ACC112 (cell line): ENCODE measurements around the gene FRMD5.

ENCODE experiments used
- H2AFZ ChIP-seq: fragments of 200-600 bp; sonication (generic); one replicate; pipeline ENCODE4 v1.6.0; 2017; ENCODE audit warnings: antibody characterized with exemption, low read length; ENCODE audit not compliant: unreplicated experiment
- H3K27ac ChIP-seq: fragments of 200-600 bp; sonication (generic); 2 replicates; pipeline ENCODE4 v1.5.1; 2014; ENCODE audit warnings: low read depth, mild to moderate bottlenecking, antibody characterized with exemption, low read length, moderate library complexity
- H3K27me3 ChIP-seq: fragments of 200-600 bp; sonication (generic); 2 replicates; pipeline ENCODE4 v1.6.1; 2014; ENCODE audit warnings: mild to moderate bottlenecking, antibody characterized with exemption, low read length, moderate library complexity, mixed read lengths; ENCODE audit not compliant: insufficient read depth
- H3K36me3 ChIP-seq: fragments of 200-600 bp; sonication (generic); 2 replicates; pipeline ENCODE4 v1.6.1; 2016; ENCODE audit warnings: mild to moderate bottlenecking, antibody characterized with exemption, low read length, moderate library complexity, mixed read lengths; ENCODE audit not compliant: insufficient read depth
- H3K4me1 ChIP-seq: fragments of 200-600 bp; sonication (generic); one replicate; pipeline ENCODE4 v1.6.1; 2016; ENCODE audit warnings: low read length, mixed read lengths; ENCODE audit not compliant: insufficient read depth, unreplicated experiment, control insufficient read depth
- H3K4me3 ChIP-seq: fragments of 200-600 bp; sonication (generic); 2 replicates; pipeline ENCODE4 v1.5.1; 2014; ENCODE audit warnings: mild to moderate bottlenecking, low read depth, low read length
- H3K79me2 ChIP-seq: fragments of 200-600 bp; sonication (generic); one replicate; pipeline ENCODE4 v1.6.0; 2016; ENCODE audit warnings: low read length; ENCODE audit not compliant: control insufficient read depth, unreplicated experiment, insufficient read depth

The FRMD5 gene

GRCh38 chr15:43883571-43883970 is 311.5 kb downstream of the FRMD5 start:
- H3K4me1 ChIP-seq = no peaks in the 10 kb centered on the region
- no peak overlapping the region for H2AFZ ChIP-seq
- H3K4me3 ChIP-seq = no peak overlapping the region
- H3K27me3 ChIP-seq = no peaks in the 10 kb centered on the region
- H3K36me3 ChIP-seq = peaks cover 2% of the 10 kb centered on the region; the same call in 1 of the 2 replicates
- no peak overlapping the region for H3K27ac ChIP-seq
- H3K79me2 ChIP-seq = no peaks in the 10 kb centered on the region

DNA sequence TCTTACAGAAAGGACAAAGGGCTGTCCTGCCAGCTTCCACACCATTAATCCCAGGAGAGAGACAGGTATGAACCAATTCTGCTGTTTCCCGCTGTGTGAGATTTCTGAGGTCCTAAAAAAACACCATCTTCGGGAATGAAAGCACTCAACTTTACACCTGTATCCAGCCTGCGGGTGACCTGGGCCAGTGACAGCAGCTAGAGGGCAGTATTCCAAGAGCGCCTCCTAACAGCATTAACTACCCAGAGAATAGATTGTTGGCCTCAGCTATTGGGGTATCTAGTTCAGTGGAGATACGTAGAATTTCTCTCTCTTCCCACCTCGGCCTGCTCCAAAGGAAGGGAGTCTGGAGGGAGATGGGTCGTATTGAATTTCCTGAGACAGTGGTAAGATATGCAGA is 313.1 kb downstream of the FRMD5 start:
- no peaks in the 10 kb centered on the region for H3K79me2 ChIP-seq
- H3K4me1 ChIP-seq = no peaks in the 10 kb centered on the region
- H3K36me3 ChIP-seq = peaks cover 2% of the 10 kb centered on the region; the same call in 1 of the 2 replicates
- no peak overlapping the region for H2AFZ ChIP-seq
- no peaks in the 10 kb centered on the region for H3K27me3 ChIP-seq
- no peak overlapping the region for H3K27ac ChIP-seq
- no peak overlapping the region for H3K4me3 ChIP-seq

GRCh38 chr15:43881245-43881644 is 313.8 kb downstream of the FRMD5 start:
- H3K4me1 ChIP-seq = no peaks in the 10 kb centered on the region
- no peaks in the 10 kb centered on the region for H3K79me2 ChIP-seq
- no peak overlapping the region for H3K27ac ChIP-seq
- H3K36me3 ChIP-seq = peaks cover 2% of the 10 kb centered on the region; the same call in 1 of the 2 replicates
- no peak overlapping the region for H2AFZ ChIP-seq
- H3K27me3 ChIP-seq = no peaks in the 10 kb centered on the region
- no peak overlapping the region for H3K4me3 ChIP-seq

GRCh38 chr15:43880406-43881194 is 314.5 kb downstream of the FRMD5 start:
- H2AFZ ChIP-seq = no peak overlapping the region
- H3K27me3 ChIP-seq = no peaks in the 10 kb centered on the region
- peaks cover 2% of the 10 kb centered on the region; the same call in 1 of the 2 replicates for H3K36me3 ChIP-seq
- no peak overlapping the region for H3K27ac ChIP-seq
- no peaks in the 10 kb centered on the region for H3K79me2 ChIP-seq
- no peak overlapping the region for H3K4me3 ChIP-seq
- H3K4me1 ChIP-seq = no peaks in the 10 kb centered on the region

- Histone ChIP-seq H2AFZ (no peak overlapping the region), H3K4me1 (no peaks in the 10 kb centered on the region), H3K4me3 (no peak overlapping the region), H3K27me3 (no peaks in the 10 kb centered on the region), H3K27ac (no peak overlapping the region), H3K79me2 (no peaks in the 10 kb centered on the region), H3K36me3 (peaks cover 2% of the 10 kb centered on the region; the same call in 1 of the 2 replicates)
These were observed 315.4 kb downstream of the FRMD5 start for GRCh38 chr15:43879386-43880355.

DNA sequence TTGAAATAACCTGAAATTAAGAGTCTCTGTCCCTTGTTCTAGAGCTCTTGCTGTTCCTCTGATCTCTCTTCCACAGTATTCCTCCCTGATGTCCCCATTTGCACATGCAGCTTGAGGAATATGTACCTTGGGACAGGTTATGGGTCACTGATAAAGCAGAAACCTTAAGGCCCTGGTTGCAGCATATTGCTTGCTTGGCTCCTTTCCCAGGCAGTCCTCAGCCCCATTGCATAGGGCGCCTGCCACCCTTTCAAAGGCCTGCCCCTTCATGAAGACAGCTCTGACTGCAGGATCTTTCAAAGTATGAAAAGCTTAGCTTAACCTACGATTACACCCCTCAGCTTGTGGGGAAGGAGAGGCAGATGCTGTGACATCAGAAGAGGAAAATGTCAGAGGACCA is 316.6 kb downstream of the FRMD5 start:
- no peak overlapping the region for H3K27ac ChIP-seq
- no peak overlapping the region for H3K4me3 ChIP-seq
- peaks cover 2% of the 10 kb centered on the region; the same call in 1 of the 2 replicates for H3K36me3 ChIP-seq
- no peaks in the 10 kb centered on the region for H3K4me1 ChIP-seq
- H2AFZ ChIP-seq = no peak overlapping the region
- H3K27me3 ChIP-seq = no peaks in the 10 kb centered on the region
- no peaks in the 10 kb centered on the region for H3K79me2 ChIP-seq

DNA sequence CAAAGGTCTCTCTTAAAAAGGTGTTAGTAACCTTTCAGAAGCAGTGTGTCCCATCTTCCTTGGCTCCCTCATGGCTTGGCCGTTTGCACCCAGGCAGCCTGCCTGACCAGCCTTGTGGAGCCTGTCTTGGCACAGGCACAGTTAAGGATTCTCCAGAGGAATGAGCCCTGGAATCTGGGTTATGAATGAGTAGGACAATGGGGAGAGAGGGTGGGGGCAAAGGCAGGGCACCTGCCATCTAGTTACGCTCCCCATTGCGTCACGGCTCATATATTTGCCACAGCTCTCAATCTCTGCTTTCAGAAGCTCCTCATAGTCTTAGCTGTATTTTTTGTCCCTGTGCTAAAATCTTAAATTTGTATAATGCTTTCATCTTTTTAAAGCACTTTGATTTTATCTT is 317.7 kb downstream of the FRMD5 start:
- peaks cover 2% of the 10 kb centered on the region; the same call in 1 of the 2 replicates for H3K36me3 ChIP-seq

DNA sequence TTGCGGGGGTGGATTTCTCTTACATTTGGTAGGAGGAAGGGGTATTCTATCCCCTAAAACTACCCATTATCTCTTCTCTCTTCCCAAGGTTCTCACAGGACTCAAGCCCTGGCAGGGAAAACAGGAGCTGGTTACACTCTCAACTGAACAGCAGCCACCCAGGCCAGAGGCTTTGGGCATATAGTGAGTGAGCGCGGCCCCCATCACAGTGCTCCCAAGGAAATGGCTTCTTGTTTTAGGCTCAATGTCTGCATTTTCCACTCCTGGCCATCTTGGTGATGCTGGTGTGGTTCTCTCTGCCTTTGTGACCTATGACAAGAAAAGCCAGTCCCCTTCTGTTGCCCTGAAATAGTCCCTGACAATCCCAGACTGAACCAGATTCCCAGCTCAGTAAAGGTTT is 318.2 kb downstream of the FRMD5 start:
- H3K4me3 ChIP-seq = no peak overlapping the region
- peaks cover 3% of the 10 kb centered on the region; the same call in 1 of the 2 replicates for H3K36me3 ChIP-seq
- H3K27ac ChIP-seq = no peak overlapping the region
- no peak overlapping the region for H2AFZ ChIP-seq
- no peaks in the 10 kb centered on the region for H3K27me3 ChIP-seq
- no peaks in the 10 kb centered on the region for H3K4me1 ChIP-seq
- no peaks in the 10 kb centered on the region for H3K79me2 ChIP-seq

More for the DNA sequence above, 317.7 kb downstream of the FRMD5 start:
- no peaks in the 10 kb centered on the region for H3K27me3 ChIP-seq
- H3K4me1 ChIP-seq = no peaks in the 10 kb centered on the region
- no peak overlapping the region for H3K4me3 ChIP-seq
- no peak overlapping the region for H2AFZ ChIP-seq
- no peak overlapping the region for H3K27ac ChIP-seq
- no peaks in the 10 kb centered on the region for H3K79me2 ChIP-seq

GRCh38 chr15:43873651-43874050 is 321.4 kb downstream of the FRMD5 start:
- Histone ChIP-seq H3K36me3 (peaks cover 6% of the 10 kb centered on the region; the same call in 1 of the 2 replicates), H3K79me2 (no peaks in the 10 kb centered on the region), H3K27me3 (no peaks in the 10 kb centered on the region), H3K4me1 (no peaks in the 10 kb centered on the region), H3K4me3 (no peak overlapping the region), H2AFZ (no peak overlapping the region), H3K27ac (no peak overlapping the region)

DNA sequence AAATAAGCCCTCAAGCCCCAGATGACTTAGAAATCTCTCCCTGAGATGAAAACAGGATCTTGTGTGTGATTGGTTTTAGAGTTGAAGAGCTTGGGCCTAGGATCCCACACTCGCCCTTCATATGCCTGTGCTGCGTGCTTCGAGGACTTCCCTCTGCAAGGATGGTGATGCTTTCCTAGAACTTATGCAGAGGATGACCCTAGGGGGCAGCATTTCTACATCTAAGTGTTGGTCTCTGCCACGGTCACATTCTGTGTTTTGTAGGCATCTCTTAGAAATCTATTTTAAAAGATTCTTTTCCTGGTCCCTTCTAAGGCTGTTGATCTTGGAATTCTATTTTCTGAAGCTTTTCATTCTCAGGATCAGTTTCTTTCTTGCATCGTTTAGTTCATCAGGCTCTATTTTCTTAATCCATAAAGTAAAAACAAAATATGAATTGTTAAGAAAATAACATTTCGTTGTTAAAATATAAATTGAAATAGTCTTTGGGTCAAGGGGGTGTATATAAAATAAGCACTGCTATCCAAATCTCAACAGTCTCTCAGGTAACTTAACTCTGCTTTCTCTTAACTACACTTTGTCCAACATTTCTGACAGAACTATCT is 322.6 kb downstream of the FRMD5 start:
- Histone ChIP-seq H3K36me3 (peaks cover 6% of the 10 kb centered on the region), H3K79me2 (no peaks in the 10 kb centered on the region)

More for the DNA sequence above, 322.6 kb downstream of the FRMD5 start:
- Histone ChIP-seq H3K4me1 (no peaks in the 10 kb centered on the region), H3K27me3 (no peaks in the 10 kb centered on the region), H3K4me3 (no peak overlapping the region), H3K27ac (no peak overlapping the region), H2AFZ (no peak overlapping the region)
